H1 (cell line): ENCODE measurements around the gene SPAG5. TPM values are rescaled to one million over a fixed set of nuclear protein-coding genes. Genes with fewer than 3 reads are reported as not detected.
A peak's percentile ranks its signal among the peaks of the same experiment; 100 is the strongest.

Source experiments
- CTCF ChIA-PET: fragments of 300-600 bp; sonication (Branson Sonifier 250); formaldehyde crosslinking; loops from one replicate; lab custom pipeline; 2021; ENCODE audit not compliant: partially characterized antibody; lab: Charles Lee
- POLR2A ChIA-PET: fragments of 300-600 bp; sonication (Branson Sonifier 250); formaldehyde crosslinking; loops from one replicate; lab custom pipeline; 2021; ENCODE audit warnings: inconsistent platforms; ENCODE audit not compliant: partially characterized antibody; lab: Charles Lee
- DNase-seq, 2 experiments: peaks; one replicate each; pipeline versions ENCODE4 v3.0.0 to v3.0.0-alpha.2; 2010 to 2022; ENCODE audit warnings: low spot score in 2 of 2, low read depth in 1 of 2, mixed read lengths in 1 of 2
- FAIRE-seq: peaks from 2 replicates; lab custom pipeline; 2011; peaks lifted over from hg19 to GRCh38; lab: Jason Lieb, UNC
- H2AFZ ChIP-seq: 2 replicates; pipeline ENCODE4 v1.8.1; 2012; ENCODE audit warnings: low read length, inconsistent platforms
- H2AK5ac ChIP-seq: 2 replicates; pipeline ENCODE4 v1.6.1; 2013; ENCODE audit warnings: low read depth, low read length
- H2BK120ac ChIP-seq: replicated peaks from 2 replicates; pipeline ENCODE3; 2013; ENCODE audit warnings: low read depth, low read length, inconsistent platforms
- H2BK12ac ChIP-seq: 2 replicates; pipeline ENCODE4 v1.6.1; 2013; ENCODE audit warnings: low read depth, low read length
- H2BK15ac ChIP-seq: 2 replicates; pipeline ENCODE4 v1.6.1; 2013; ENCODE audit warnings: low read length
- H2BK20ac ChIP-seq: 2 replicates; pipeline ENCODE4 v1.6.1; 2013; ENCODE audit warnings: low read length
- H2BK5ac ChIP-seq: 2 replicates; pipeline ENCODE4 v1.6.1; 2013; ENCODE audit warnings: low read depth, low read length
- H3K14ac ChIP-seq: 2 replicates; pipeline ENCODE4 v1.6.1; 2013; ENCODE audit warnings: inconsistent platforms; ENCODE audit not compliant: insufficient read length
- H3K18ac ChIP-seq: 2 replicates; pipeline ENCODE4 v1.6.1; 2013; ENCODE audit warnings: low read length; ENCODE audit errors: extremely low read depth
- H3K23ac ChIP-seq: 2 replicates; pipeline ENCODE4 v1.6.1; 2013; ENCODE audit warnings: inconsistent platforms; ENCODE audit not compliant: insufficient read length
- H3K23me2 ChIP-seq: 2 replicates; pipeline ENCODE4 v1.6.1; 2013; ENCODE audit warnings: low read depth, low read length
- H3K27ac ChIP-seq: 2 replicates; pipeline ENCODE4 v1.6.1; 2011; ENCODE audit warnings: low read depth, low read length, inconsistent platforms
- H3K27me3 ChIP-seq, 4 experiments: replicated peaks in 1 of 4; 1 replicate in 1 of 4; 2 replicates in 3 of 4; pipeline versions ENCODE4 v1.6.1 to v1.8.1; 2011 to 2013; ENCODE audit warnings: low read length in 3 of 4, mild to moderate bottlenecking in 3 of 4, inconsistent platforms in 2 of 4, mixed read lengths in 2 of 4, moderate library complexity in 1 of 4; ENCODE audit not compliant: control insufficient read depth in 3 of 4, insufficient read depth in 3 of 4; ENCODE audit errors: extremely low read depth in 1 of 4
- H3K36me3 ChIP-seq, 4 experiments: 2 replicates each; pipeline versions ENCODE4 v1.6.1 to v1.8.1; 2011 to 2013; ENCODE audit warnings: mild to moderate bottlenecking in 4 of 4, low read length in 3 of 4, moderate library complexity in 2 of 4, control low read depth in 1 of 4, inconsistent platforms in 1 of 4; ENCODE audit not compliant: insufficient read depth in 4 of 4, control insufficient read depth in 2 of 4
- H3K4ac ChIP-seq: replicated peaks from 2 replicates; pipeline ENCODE3; 2013; ENCODE audit warnings: low read length, low read depth, mixed read lengths, inconsistent platforms; ENCODE audit not compliant: insufficient read length
- H3K4me1 ChIP-seq, 4 experiments: replicated peaks in 1 of 4; 1 replicate in 1 of 4; 2 replicates in 3 of 4; pipeline versions ENCODE4 v1.6.1 to v1.8.1; 2011 to 2013; ENCODE audit warnings: low read length in 3 of 4, inconsistent platforms in 2 of 4, mixed read lengths in 1 of 4; ENCODE audit not compliant: insufficient read depth in 4 of 4, control insufficient read depth in 3 of 4
- H3K4me2 ChIP-seq, 2 experiments: 2 replicates each; pipeline versions ENCODE4 v1.6.1 to v1.8.1; 2011 to 2013; ENCODE audit warnings: low read depth in 2 of 2, low read length in 2 of 2, control low read depth in 1 of 2, inconsistent platforms in 1 of 2, mild to moderate bottlenecking in 1 of 2; ENCODE audit not compliant: insufficient read depth in 1 of 2
- H3K4me3 ChIP-seq, 4 experiments: fragments of 200-600, 300-600 bp in 1 of 4; sonication (generic), shearing (Covaris generic), sonication (Bioruptor Twin) in 1 of 4; 2 replicates each; pipeline versions ENCODE4 v1.5.1 to v1.8.1; 2011 to 2016; ENCODE audit warnings: low read length in 4 of 4, low read depth in 3 of 4, control low read depth in 2 of 4, inconsistent platforms in 2 of 4, mild to moderate bottlenecking in 2 of 4, mixed read lengths in 1 of 4, moderate library complexity in 1 of 4; ENCODE audit not compliant: insufficient read depth in 2 of 4; ENCODE audit errors: extremely low read depth in 1 of 4
- H3K56ac ChIP-seq: replicated peaks from 2 replicates; pipeline ENCODE3; 2013; ENCODE audit warnings: low read depth, mild to moderate bottlenecking, mixed read lengths, low read length, inconsistent platforms; ENCODE audit not compliant: insufficient read length
- H3K79me1 ChIP-seq: 2 replicates; pipeline ENCODE4 v1.6.1; 2013; ENCODE audit warnings: low read depth, low read length, control low read depth
- H3K79me2 ChIP-seq, 2 experiments: 2 replicates each; pipeline versions ENCODE4 v1.6.1 to v1.8.1; 2012 to 2013; ENCODE audit warnings: low read length in 2 of 2, mild to moderate bottlenecking in 2 of 2, inconsistent platforms in 1 of 2; ENCODE audit not compliant: insufficient read depth in 2 of 2, control insufficient read depth in 1 of 2
- H3K9ac ChIP-seq, 4 experiments: replicated peaks in 1 of 4; 1 replicate in 1 of 4; 2 replicates in 3 of 4; pipeline versions ENCODE4 v1.6.1 to v1.8.1; 2011 to 2013; ENCODE audit warnings: low read depth in 3 of 4, low read length in 3 of 4, control low read depth in 2 of 4, mild to moderate bottlenecking in 2 of 4, moderate library complexity in 2 of 4, inconsistent platforms in 1 of 4; ENCODE audit errors: extremely low read depth in 1 of 4
- H3K9me3 ChIP-seq, 2 experiments: 2 replicates each; pipeline versions ENCODE4 v1.6.1 to v1.8.1; 2012 to 2013; ENCODE audit warnings: mild to moderate bottlenecking in 2 of 2, moderate library complexity in 2 of 2, control low read depth in 1 of 2, inconsistent platforms in 1 of 2, low read depth in 1 of 2, low read length in 1 of 2, mixed read lengths in 1 of 2; ENCODE audit not compliant: insufficient read depth in 2 of 2
- H4K20me1 ChIP-seq, 2 experiments: replicated peaks in 1 of 2; 2 replicates each; pipeline versions ENCODE3 to v1.8.1; 2011 to 2013; ENCODE audit warnings: inconsistent platforms in 2 of 2, low read length in 2 of 2, mild to moderate bottlenecking in 1 of 2; ENCODE audit not compliant: insufficient read depth in 2 of 2, control insufficient read depth in 1 of 2
- H4K5ac ChIP-seq: 2 replicates; pipeline ENCODE4 v1.6.1; 2013; ENCODE audit warnings: low read length, low read depth, mixed read lengths, inconsistent platforms; ENCODE audit not compliant: insufficient read length
- H4K8ac ChIP-seq: 2 replicates; pipeline ENCODE4 v1.8.0; 2013; ENCODE audit warnings: mild to moderate bottlenecking, moderate library complexity, low read length, inconsistent platforms; ENCODE audit not compliant: insufficient read depth; ENCODE audit errors: extremely low read depth
- H4K91ac ChIP-seq: replicated peaks from 2 replicates; pipeline ENCODE3; 2013; ENCODE audit warnings: low read length, mixed read lengths, inconsistent platforms; ENCODE audit not compliant: insufficient read length
- ATF2 ChIP-seq: IDR thresholded peaks from 2 replicates; pipeline ENCODE4 v1.6.1; 2012; ENCODE audit warnings: low read length, inconsistent platforms
- BACH1 ChIP-seq: IDR thresholded peaks from 2 replicates; pipeline ENCODE4 v1.6.1; 2012; ENCODE audit warnings: low read length, improper control_type of control experiment
- CTBP2 ChIP-seq: IDR thresholded peaks from 2 replicates; pipeline ENCODE4 v1.7.0; 2011; ENCODE audit warnings: borderline replicate concordance, mild to moderate bottlenecking, moderate library complexity, mixed read lengths, low read length; ENCODE audit not compliant: insufficient read depth, insufficient read length
- MAX ChIP-seq: IDR thresholded peaks from 2 replicates; pipeline ENCODE4 v1.6.1; 2012; ENCODE audit warnings: inconsistent platforms
- NANOG ChIP-seq: IDR thresholded peaks from 2 replicates; pipeline ENCODE4 v1.6.1; 2011; ENCODE audit warnings: low read length, low read depth, mild to moderate bottlenecking, inconsistent platforms; ENCODE audit not compliant: insufficient read depth, poor library complexity, severe bottlenecking
- PHF8 ChIP-seq: fragments of 200-600 bp; sonication (generic); conservative IDR thresholded peaks from 2 replicates; pipeline ENCODE4 v1.7.1; 2012; ENCODE audit warnings: low read depth, mild to moderate bottlenecking, inconsistent platforms, low read length, moderate library complexity
- RBBP5 ChIP-seq: IDR thresholded peaks from 2 replicates; pipeline ENCODE4 v1.7.1; 2012; ENCODE audit warnings: low read depth, mild to moderate bottlenecking, inconsistent platforms, low read length, moderate library complexity, borderline replicate concordance
- SRF ChIP-seq: IDR thresholded peaks from 2 replicates; pipeline ENCODE4 v1.6.1; 2011; ENCODE audit warnings: mild to moderate bottlenecking, low read depth, low read length, moderate library complexity
- WGBS, 2 experiments: shearing (Covaris generic) in 1 of 2; methylation state at CpG; one replicate each; pipeline versions ENCODE4 v1.1.6 to v1.1.7; 2013 to 2015; ENCODE audit warnings: low lambda C conversion rate in 2 of 2, mixed read lengths in 2 of 2, inconsistent platforms in 1 of 2, low coverage in 1 of 2, missing lambda C conversion rate in 1 of 2; ENCODE audit not compliant: insufficient replicate concordance in 2 of 2, insufficient coverage in 1 of 2, insufficient read length in 1 of 2; ENCODE audit errors: extremely low coverage in 1 of 2, missing lambda C conversion rate in 1 of 2; 5-methylcytosine and 5-hydroxymethylcytosine counted together
- polyA plus RNA-seq, 7 experiments: library from polyadenylated mRNA; depleted of rRNA in 3 of 7; stranded (reverse) in 5 of 7; unstranded in 2 of 7; fragments of >200 nt in 5 of 7; fragments of 200-250 nt in 2 of 7; gene quantifications; 1 replicate in 5 of 7; 2 replicates in 1 of 7; 4 replicates in 1 of 7; pipeline versions ENCODE4 v1.2.1 to v1.2.3, GENCODE V29; 2011 to 2013; ENCODE audit warnings: missing spikeins in 2 of 7, mixed read lengths in 2 of 7
- total RNA-seq: library from RNA; stranded (reverse); fragmentation: NEBNext Ultra II Directional; extraction: Animal tissue kit (Norgen Biotek cat#: 25700); gene quantifications from 2 replicates; pipeline ENCODE4 v1.2.1, GENCODE V29; 2021

SPAG5 gene
- total and polyA plus RNA-seq, 2 of the 8 experiments (the other 6 are each of a cell fraction or from before 2014, with no cell fraction given): 57.1 to 129 TPM

- Histone ChIP-seq H3K4ac (no peak overlapping the region), H3K18ac (no peak overlapping the region), H3K4me3 (peak overlapping the region; percentile 78 to 93 (median 92)), H3K23ac (no peak overlapping the region), H4K91ac (no peak overlapping the region), H3K9me3 (no peaks in the 10 kb centered on the region), H3K4me1 (peaks cover 0 to 4% (median 0%) of the 10 kb centered on the region in 4 experiments; a peak in 2 of 7 replicates), H3K14ac (no peak overlapping the region), H3K9ac (peak overlapping the region in 3 of 4 experiments; percentile 84 to 94 (median 91); a peak in 6 of 7 replicates), H4K20me1 (no peaks in the 10 kb centered on the region), H2BK12ac (no peak overlapping the region), H4K8ac (no peak overlapping the region), H3K27me3 (no peaks in the 10 kb centered on the region; a peak in 1 of 7 replicates), H3K79me1 (no peaks in the 10 kb centered on the region; the same call in 1 of the 2 replicates), H3K4me2 (peak overlapping the region; percentile 86 to 96), H2BK120ac (no peak overlapping the region), H3K27ac (peak overlapping the region; percentile 93; the same call in 1 of the 2 replicates), H2AFZ (no peak overlapping the region), H3K79me2 (peaks cover 0 to 16% of the 10 kb centered on the region in 2 experiments; a peak in 2 of 4 replicates), H4K5ac (no peak overlapping the region), H3K56ac (no peak overlapping the region), H2BK15ac (no peak overlapping the region), H3K36me3 (peaks cover 4 to 13% (median 8%) of the 10 kb centered on the region in 4 experiments; a peak in 7 of 8 replicates), H2AK5ac (no peak overlapping the region), H2BK5ac (no peak overlapping the region), H3K23me2 (peaks cover 9% of the 10 kb centered on the region; the same call in 1 of the 2 replicates), H2BK20ac (no peak overlapping the region)
- 65% methylated on average over 5 of the region's 5 CpGs; no CpG with 5 or more reads in 1 of the 2 experiments for WGBS, 2 experiments
- CTCF ChIA-PET: interaction anchor here (1.2 to 5.6 kb wide), 4 partner anchors 15 to 47 kb away, joined by 4 to 45 read pairs (median 4); partner anchors contain the start of genes ALDOC, BLTP2 and RSKR
- DNase-seq (no peak), FAIRE-seq (no peak)
- POLR2A ChIA-PET: interaction anchor here (0.7 to 7.5 kb wide), 18 partner anchors 10 to 147 kb away, joined by 3 to 83 read pairs (median 5); partner anchors contain the start of genes ALDOC, PIGS, PROCA1 and RPL23A
- TF ChIP-seq CTBP2: no peak
- TF ChIP-seq NANOG: no peak
- TF ChIP-seq SRF: no peak
- TF ChIP-seq RBBP5: no peak
- TF ChIP-seq PHF8: no peak
- TF ChIP-seq ATF2: no peak
- TF ChIP-seq BACH1: no peak
- TF ChIP-seq MAX: no peak
Observed at GRCh38 chr17:28597606-28598383, 1.0 kb downstream of the SPAG5 start.
